Ishikawa (cell line): Measurements from ENCODE around the gene GLOD5.

Experiments used
- CEBPB ChIP-seq: IDR thresholded peaks from 2 replicates; pipeline ENCODE4 v1.6.1; 2012
- CREB1 ChIP-seq: IDR thresholded peaks from 2 replicates; pipeline ENCODE4 v1.6.1; 2012; ENCODE audit warnings: low read depth
- EP300 ChIP-seq: IDR thresholded peaks from 2 replicates; pipeline ENCODE4 v1.6.1; 2012; ENCODE audit warnings: borderline replicate concordance
- TF ChIP-seq, protein P1 (sequence below): IDR thresholded peaks from 2 replicates; pipeline ENCODE4 v1.6.1; 2012

DNA sequence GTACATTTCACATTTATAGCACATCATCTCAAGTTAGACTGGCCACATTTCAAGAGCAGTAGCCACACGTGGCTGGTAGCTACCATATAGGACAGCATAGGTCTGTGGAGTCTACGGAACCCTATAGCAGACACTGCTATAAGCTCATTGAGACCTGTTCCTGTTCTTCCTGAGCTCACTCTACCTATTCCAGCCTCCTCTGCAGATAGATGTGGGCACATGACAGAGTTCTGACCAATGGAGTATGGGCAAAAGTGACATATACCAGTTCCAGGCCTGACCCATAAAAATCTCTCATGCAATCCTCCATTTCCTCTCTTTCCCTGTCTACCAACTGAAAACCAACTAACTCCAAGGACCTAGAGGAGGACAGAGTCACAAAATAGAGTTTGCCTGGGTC is 36.8 kb downstream of the GLOD5 start:
- TF ChIP-seq CREB1 (no peak), EP300 (no peak), CEBPB (no peak)
- TF ChIP-seq, protein P1, sequence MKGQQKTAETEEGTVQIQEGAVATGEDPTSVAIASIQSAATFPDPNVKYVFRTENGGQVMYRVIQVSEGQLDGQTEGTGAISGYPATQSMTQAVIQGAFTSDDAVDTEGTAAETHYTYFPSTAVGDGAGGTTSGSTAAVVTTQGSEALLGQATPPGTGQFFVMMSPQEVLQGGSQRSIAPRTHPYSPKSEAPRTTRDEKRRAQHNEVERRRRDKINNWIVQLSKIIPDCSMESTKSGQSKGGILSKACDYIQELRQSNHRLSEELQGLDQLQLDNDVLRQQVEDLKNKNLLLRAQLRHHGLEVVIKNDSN, result no peak
